Prostate gland (tissue), 2 donors: ENCODE results near the gene OPRM1. TPM values are rescaled to one million over a fixed set of nuclear protein-coding genes. Genes with fewer than 3 reads are reported as not detected.

Source experiments
- DNase-seq: peaks from one replicate; pipeline ENCODE4 v3.0.0-alpha.2; 2019; ENCODE audit warnings: low spot score
- H3K27ac ChIP-seq, 2 donors: fragments of 200-600 bp; sonication (generic); 2 replicates each; pipeline ENCODE4 v1.5.1; 2017 to 2019
- H3K27me3 ChIP-seq: fragments of 200-600 bp; sonication (generic); replicated peaks from 2 replicates; pipeline ENCODE4 v1.5.1; 2019; ENCODE audit not compliant: insufficient read depth
- H3K36me3 ChIP-seq, 2 donors: fragments of 200-600 bp; sonication (generic); 1 replicate in 1 of 2; 2 replicates in 1 of 2; pipeline versions ENCODE4 v1.5.1 to v1.8.1; 2017 to 2019
- H3K4me1 ChIP-seq: fragments of 200-600 bp; sonication (generic); replicated peaks from 2 replicates; pipeline ENCODE4 v1.5.1; 2019
- H3K4me3 ChIP-seq, 2 donors: fragments of 200-600 bp; sonication (generic); 2 replicates each; pipeline ENCODE4 v1.5.1; 2017 to 2019
- H3K9me3 ChIP-seq: fragments of 200-600 bp; sonication (generic); 2 replicates; pipeline ENCODE4 v1.5.1; 2017
- POLR2A ChIP-seq: fragments of 450-650 bp; IDR thresholded peaks from one replicate; pipeline ENCODE4 v1.6.1; 2016; ENCODE audit warnings: antibody characterized with exemption, mild to moderate bottlenecking
- POLR2AphosphoS5 ChIP-seq: sonication (generic); formaldehyde crosslinking; IDR thresholded peaks from one replicate; pipeline ENCODE4 v1.6.1; 2017; ENCODE audit warnings: antibody characterized with exemption
- WGBS: methylation state at CpG from one replicate; pipeline ENCODE4 v1.1.5; 2018; 5-methylcytosine and 5-hydroxymethylcytosine counted together
- intact Hi-C: fragments of 100-400 bp; cut with DNase I; formaldehyde crosslinking; loops from one replicate; pipeline ENCODE4 v1.14.2; 2022
- total RNA-seq, 2 donors: library from RNA; depleted of rRNA; stranded (reverse); fragments of >200 nt; gene quantifications; one replicate each; pipeline ENCODE4 v1.1.0, GENCODE V29; 2016
- TF ChIP-seq, protein P1 (sequence below), 4 experiments: fragments of 200-600 bp in 2 of 4; fragments of 450-650 bp in 2 of 4; sonication (generic) in 2 of 4; IDR thresholded peaks; 1 replicate in 3 of 4; 2 replicates in 1 of 4; pipeline ENCODE4 v1.5.1; 2016 to 2019; ENCODE audit warnings: antibody characterized with exemption in 4 of 4, mild to moderate bottlenecking in 2 of 4, moderate library complexity in 2 of 4

The OPRM1 gene
- total RNA-seq, 2 donors from 2014 or later = not detected

DNA sequence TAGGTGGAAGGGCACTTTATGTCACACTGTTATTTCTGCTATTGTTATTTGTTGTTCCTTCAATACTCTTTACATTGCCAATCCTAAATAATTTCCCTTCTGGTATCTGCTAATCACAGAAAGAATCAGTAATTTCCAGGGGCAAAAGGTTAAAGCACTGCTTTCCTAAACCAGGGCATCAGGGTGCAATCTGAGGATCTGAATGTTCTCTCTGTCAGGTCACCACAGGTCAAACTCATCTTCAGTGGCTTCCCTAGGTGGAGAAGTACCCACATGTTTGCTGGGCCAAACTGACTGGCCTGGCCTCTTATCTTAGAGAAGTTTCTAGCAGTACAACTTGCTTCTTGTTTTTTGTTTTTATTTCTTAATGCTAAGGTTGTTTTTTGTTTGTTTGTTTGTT lies 118.7 kb downstream of the OPRM1 start:
- Histone ChIP-seq H3K36me3 (no peaks in the 10 kb centered on the region), H3K4me1 (no peaks in the 10 kb centered on the region), H3K27ac (no peak overlapping the region), H3K4me3 (no peak overlapping the region), H3K9me3 (no peaks in the 10 kb centered on the region), H3K27me3 (no peaks in the 10 kb centered on the region)
- DNase-seq = no peak
- intact Hi-C loops = loop anchor here (2.0 to 10.0 kb wide), 3 partner anchors 119 to 347 kb away; no protein-coding TSS in a partner anchor
- no peak for TF ChIP-seq POLR2AphosphoS5
- no peak for TF ChIP-seq POLR2A
- TF ChIP-seq, protein P1, sequence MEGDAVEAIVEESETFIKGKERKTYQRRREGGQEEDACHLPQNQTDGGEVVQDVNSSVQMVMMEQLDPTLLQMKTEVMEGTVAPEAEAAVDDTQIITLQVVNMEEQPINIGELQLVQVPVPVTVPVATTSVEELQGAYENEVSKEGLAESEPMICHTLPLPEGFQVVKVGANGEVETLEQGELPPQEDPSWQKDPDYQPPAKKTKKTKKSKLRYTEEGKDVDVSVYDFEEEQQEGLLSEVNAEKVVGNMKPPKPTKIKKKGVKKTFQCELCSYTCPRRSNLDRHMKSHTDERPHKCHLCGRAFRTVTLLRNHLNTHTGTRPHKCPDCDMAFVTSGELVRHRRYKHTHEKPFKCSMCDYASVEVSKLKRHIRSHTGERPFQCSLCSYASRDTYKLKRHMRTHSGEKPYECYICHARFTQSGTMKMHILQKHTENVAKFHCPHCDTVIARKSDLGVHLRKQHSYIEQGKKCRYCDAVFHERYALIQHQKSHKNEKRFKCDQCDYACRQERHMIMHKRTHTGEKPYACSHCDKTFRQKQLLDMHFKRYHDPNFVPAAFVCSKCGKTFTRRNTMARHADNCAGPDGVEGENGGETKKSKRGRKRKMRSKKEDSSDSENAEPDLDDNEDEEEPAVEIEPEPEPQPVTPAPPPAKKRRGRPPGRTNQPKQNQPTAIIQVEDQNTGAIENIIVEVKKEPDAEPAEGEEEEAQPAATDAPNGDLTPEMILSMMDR (IDR thresholded peaks at IDR 0.05) = no peak

- Histone ChIP-seq H3K27ac (no peak overlapping the region), H3K4me3 (no peak overlapping the region), H3K27me3 (no peaks in the 10 kb centered on the region), H3K36me3 (no peaks in the 10 kb centered on the region), H3K9me3 (no peaks in the 10 kb centered on the region), H3K4me1 (no peaks in the 10 kb centered on the region)
- intact Hi-C loops = loop anchor here (10.0 kb wide), 2 partner anchors 206 to 346 kb away; no protein-coding TSS in a partner anchor
- TF ChIP-seq, protein P1 (IDR thresholded peaks at IDR 0.05) = no peak
- TF ChIP-seq POLR2AphosphoS5 = no peak
- TF ChIP-seq POLR2A = no peak
- DNase-seq = no peak
- WGBS = 90% methylated on average over 2 of the region's 2 CpGs
Measured at GRCh38 chr6:154159126-154159525, 120.1 kb downstream of the OPRM1 start.

DNA sequence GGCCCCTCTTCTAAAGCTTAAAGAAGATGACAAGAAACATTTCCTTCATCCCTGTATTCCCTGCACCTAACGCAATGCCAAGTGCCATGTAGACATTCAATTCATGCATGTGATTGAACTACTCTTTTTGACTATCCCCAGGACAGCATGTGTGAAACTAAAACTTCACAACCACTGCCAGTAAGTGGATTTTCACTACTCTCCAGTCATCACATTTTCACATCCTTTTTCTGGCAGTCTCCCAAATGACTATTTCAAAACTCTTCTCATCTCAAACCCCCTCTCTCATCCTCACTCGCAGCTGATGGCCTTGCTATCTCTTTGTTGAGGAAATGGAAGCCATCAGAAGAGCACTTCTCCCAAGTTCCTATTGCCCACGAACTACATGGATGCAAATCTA lies 122.6 kb downstream of the OPRM1 start:
- no peak overlapping the region for H3K27ac ChIP-seq
- no peaks in the 10 kb centered on the region for H3K4me1 ChIP-seq
- H3K9me3 ChIP-seq = no peaks in the 10 kb centered on the region
- no peaks in the 10 kb centered on the region for H3K27me3 ChIP-seq
- H3K36me3 ChIP-seq = no peaks in the 10 kb centered on the region
- WGBS = 88% methylated on average over 3 of the region's 3 CpGs
- intact Hi-C loops = no loop called here
- no peak overlapping the region for H3K4me3 ChIP-seq
- TF ChIP-seq POLR2AphosphoS5 (no peak), POLR2A (no peak)
- TF ChIP-seq, protein P1 (IDR thresholded peaks at IDR 0.05) = no peak
- no peak for DNase-seq

DNA sequence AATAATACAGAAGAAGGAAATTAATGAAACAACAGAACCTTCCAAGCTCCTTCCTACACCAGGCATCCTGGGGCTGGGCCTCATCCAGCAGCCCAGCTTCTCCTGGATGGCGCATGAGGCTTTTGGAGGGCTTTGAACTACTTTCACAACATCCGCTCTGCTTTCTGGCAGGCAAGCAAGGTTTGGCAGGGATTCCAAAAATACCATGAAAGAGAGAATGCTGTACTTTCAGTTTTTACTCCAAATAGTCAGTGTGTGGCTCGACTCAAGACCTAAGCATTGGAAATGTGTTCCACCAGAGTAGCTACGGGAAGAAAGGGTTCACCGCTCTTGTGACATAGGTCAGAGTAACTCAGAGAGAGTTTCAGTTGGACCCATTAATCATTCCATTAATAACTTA lies 125.4 kb downstream of the OPRM1 start:
- peak; percentile 41 for TF ChIP-seq POLR2AphosphoS5
- TF ChIP-seq POLR2A = no peak
- peak; percentile 40 for DNase-seq
- H3K27ac ChIP-seq = no peak overlapping the region

GRCh38 chr6:154165478-154165877 lies 126.4 kb downstream of the OPRM1 start:
- intact Hi-C loops = no loop called here
- H3K27me3 ChIP-seq = no peaks in the 10 kb centered on the region
- no peaks in the 10 kb centered on the region for H3K36me3 ChIP-seq
- no peak for DNase-seq
- 87% methylated on average over 2 of the region's 2 CpGs for WGBS
- TF ChIP-seq, protein P1 (IDR thresholded peaks at IDR 0.05) = no peak
- no peak for TF ChIP-seq POLR2A
- no peak for TF ChIP-seq POLR2AphosphoS5
- H3K9me3 ChIP-seq = no peaks in the 10 kb centered on the region
- H3K27ac ChIP-seq = no peak overlapping the region
- no peak overlapping the region for H3K4me3 ChIP-seq
- H3K4me1 ChIP-seq = no peaks in the 10 kb centered on the region

More for the DNA sequence above, 125.4 kb downstream of the OPRM1 start:
- H3K27me3 ChIP-seq = no peaks in the 10 kb centered on the region
- H3K36me3 ChIP-seq = no peaks in the 10 kb centered on the region
- WGBS = 13% methylated on average over 5 of the region's 5 CpGs
- intact Hi-C loops = no loop called here
- H3K4me3 ChIP-seq = no peak overlapping the region
- no peaks in the 10 kb centered on the region for H3K4me1 ChIP-seq
- H3K9me3 ChIP-seq = no peaks in the 10 kb centered on the region
